ENCODE results near the gene BHLHA15. TPM values are rescaled to one million over a fixed set of nuclear protein-coding genes. Genes with fewer than 3 reads are reported as not detected.

The BHLHA15 gene
- total and polyA plus RNA-seq, 2 of the 13 experiments (the other 11 are each of a cell fraction or from before 2014, with no cell fraction given) = 1.9 to 6.1 TPM

- TF ChIP-seq ZNF770 (CRISPR knock-in tag; IDR thresholded peaks at IDR 0.05) (peak; percentile 59), ZNF460 (CRISPR knock-in tag; IDR thresholded peaks at IDR 0.05; ENCODE audit: borderline replicate concordance) (no peak), ZNF367 (CRISPR knock-in tag; IDR thresholded peaks at IDR 0.05; ENCODE audit: borderline replicate concordance) (0 out of 2 replicates have a peak, but pooled peaks have one; percentile 53), HOXA3 (CRISPR knock-in tag; IDR thresholded peaks at IDR 0.05) (peak; percentile 76), ZNF772 (CRISPR knock-in tag; IDR thresholded peaks at IDR 0.05) (0 out of 2 replicates have a peak, but pooled peaks have one; percentile 16), SOX5 (CRISPR knock-in tag; IDR thresholded peaks at IDR 0.05; ENCODE audit: borderline replicate concordance) (peak; percentile 42; the same call in 1 of the 2 replicates), ZSCAN9 (CRISPR knock-in tag; IDR thresholded peaks at IDR 0.05; ENCODE audit: borderline replicate concordance) (no peak), ETS1 (CRISPR knock-in tag; IDR thresholded peaks at IDR 0.05) (no peak), GLI4 (CRISPR knock-in tag; IDR thresholded peaks at IDR 0.05; ENCODE audit: borderline replicate concordance) (no peak), ZFP1 (CRISPR knock-in tag; IDR thresholded peaks at IDR 0.05) (no peak), ZNF234 (CRISPR knock-in tag; conservative IDR thresholded peaks at IDR 0.05) (peak; percentile 91; the same call in 1 of the 2 replicates), POGK (CRISPR knock-in tag; conservative IDR thresholded peaks at IDR 0.05) (no peak), ZNF407 (CRISPR knock-in tag; IDR thresholded peaks at IDR 0.05; ENCODE audit: not compliant biosample characterization) (no peak), CC2D1A (CRISPR knock-in tag; IDR thresholded peaks at IDR 0.05) (no peak), KDM4B (CRISPR knock-in tag; IDR thresholded peaks at IDR 0.05) (no peak), ZSCAN25 (CRISPR knock-in tag; IDR thresholded peaks at IDR 0.05) (peak; percentile 62; the same call in 1 of the 2 replicates)
These were observed 40.6 kb downstream of the BHLHA15 start, which contains the start of gene TECPR1 (continued) for GRCh38 chr7:98251601-98252424.

Data from HepG2 (cell line).